ENCODE measurements around the gene LPAR2.
A peak's percentile ranks its signal among the peaks of the same experiment; 100 is the strongest.
"Not testable (repeated sequence)": the region's sequence is repeated elsewhere in the genome, so short reads cannot be mapped to it uniquely, and the experiment has no call there.

The LPAR2 gene

GRCh38 chr19:19631346-19631745, 3.3 kb upstream of the LPAR2 start:
- DNase-seq: no peak

- DNase-seq: no peak
These were observed 2.4 kb upstream of the LPAR2 start for GRCh38 chr19:19630426-19630825.

- no peak for DNase-seq
These were observed 2.0 kb upstream of the LPAR2 start for GRCh38 chr19:19630062-19630414.

GRCh38 chr19:19628501-19629134, 598 bp upstream of the LPAR2 start:
- DNase-seq: no peak

- DNase-seq: no peak
These were observed 1.2 kb downstream of the LPAR2 start for GRCh38 chr19:19626516-19627472.

- no peak for DNase-seq
These were observed 3.9 kb downstream of the LPAR2 start for GRCh38 chr19:19624032-19624570.

GRCh38 chr19:19623383-19623782, 4.6 kb downstream of the LPAR2 start:
- no peak for DNase-seq

GRCh38 chr19:19619849-19620210, 8.2 kb downstream of the LPAR2 start:
- DNase-seq: no peak

- DNase-seq: no peak
These were observed 8.7 kb downstream of the LPAR2 start for GRCh38 chr19:19619181-19619848.

- peak in 13 of 14 donors; percentile 28 to 87 (median 72) for DNase-seq
These were observed 9.6 kb downstream of the LPAR2 start, which contains the start of gene PBX4 for GRCh38 chr19:19618219-19619051. Gene PBX4 (minus strand): TSS chr19:19618687. CDS start chr19:19618629, 58 bp downstream.

- no peak for DNase-seq
These were observed 12.9 kb downstream of the LPAR2 start for GRCh38 chr19:19615086-19615485.

- DNase-seq: no peak
These were observed 14.5 kb downstream of the LPAR2 start for GRCh38 chr19:19613506-19613905.

GRCh38 chr19:19610376-19611202, 17.4 kb downstream of the LPAR2 start:
- no peak for DNase-seq

GRCh38 chr19:19606686-19607085, 21.3 kb downstream of the LPAR2 start:
- not testable (repeated sequence) for DNase-seq

GRCh38 chr19:19606021-19606420, 22.0 kb downstream of the LPAR2 start:
- no peak for DNase-seq

- no peak for DNase-seq
These were observed 25.2 kb downstream of the LPAR2 start for GRCh38 chr19:19602713-19603324.

- DNase-seq: no peak
These were observed 25.8 kb downstream of the LPAR2 start for GRCh38 chr19:19602136-19602712.

- no peak for DNase-seq
These were observed 27.2 kb downstream of the LPAR2 start for GRCh38 chr19:19600793-19601330.

- not testable (repeated sequence) for DNase-seq
These were observed 29.1 kb downstream of the LPAR2 start for GRCh38 chr19:19598728-19599451.
